Vagina (tissue), 2 donors: ENCODE measurements around the gene ABCA10. TPM values are rescaled to one million over a fixed set of nuclear protein-coding genes. Genes with fewer than 3 reads are reported as not detected.

Experiments used
- DNase-seq, 2 donors: peaks; one replicate each; pipeline ENCODE4 v3.0.0-alpha.2; 2017; ENCODE audit errors: extremely low spot score in 2 of 2
- H3K27ac ChIP-seq: fragments of 200-600 bp; sonication (generic); one replicate; pipeline ENCODE4 v1.5.1; 2019
- H3K27me3 ChIP-seq: fragments of 200-600 bp; sonication (generic); one replicate; pipeline ENCODE4 v1.5.1; 2019
- H3K36me3 ChIP-seq, 2 donors: fragments of 200-600 bp; sonication (generic); one replicate each; pipeline ENCODE4 v1.5.1; 2017 to 2019
- H3K4me1 ChIP-seq: fragments of 200-600 bp; sonication (generic); one replicate; pipeline ENCODE4 v1.5.1; 2019
- H3K4me3 ChIP-seq, 2 donors: fragments of 200-600 bp; sonication (generic); 1 replicate in 1 of 2; 2 replicates in 1 of 2; pipeline ENCODE4 v1.5.1; 2016 to 2019
- H3K9me3 ChIP-seq: fragments of 200-600 bp; sonication (generic); one replicate; pipeline ENCODE4 v1.5.1; 2019
- POLR2A ChIP-seq, 2 donors: fragments of 450-650 bp; IDR thresholded peaks; one replicate each; pipeline ENCODE4 v1.6.1; 2017; ENCODE audit warnings: antibody characterized with exemption in 2 of 2, mild to moderate bottlenecking in 2 of 2, moderate library complexity in 2 of 2
- POLR2AphosphoS5 ChIP-seq, 2 donors: sonication (generic); formaldehyde crosslinking; IDR thresholded peaks; one replicate each; pipeline ENCODE4 v1.9.0; 2017; ENCODE audit warnings: antibody characterized with exemption in 2 of 2, mild to moderate bottlenecking in 2 of 2, low read depth in 1 of 2; ENCODE audit not compliant: insufficient read depth in 1 of 2
- intact Hi-C: fragments of 100-400 bp; cut with DNase I; formaldehyde crosslinking; loops from one replicate; pipeline ENCODE4 v1.15.1; 2023
- total RNA-seq: library from RNA; depleted of rRNA; stranded (reverse); fragments of >200 nt; gene quantifications from one replicate; pipeline ENCODE4 v1.2.3, GENCODE V29; 2016
- TF ChIP-seq, protein P1 (sequence below), 3 experiments: fragments of 450-650 bp in 2 of 3; fragments of 200-600 bp in 1 of 3; sonication (generic) in 1 of 3; IDR thresholded peaks; one replicate each; pipeline ENCODE4 v1.5.1; 2017 to 2019; ENCODE audit warnings: antibody characterized with exemption in 3 of 3, mild to moderate bottlenecking in 2 of 3, moderate library complexity in 2 of 3

Gene ABCA10
- total RNA-seq, 1 donor from 2014 or later, result 32.2 TPM

DNA sequence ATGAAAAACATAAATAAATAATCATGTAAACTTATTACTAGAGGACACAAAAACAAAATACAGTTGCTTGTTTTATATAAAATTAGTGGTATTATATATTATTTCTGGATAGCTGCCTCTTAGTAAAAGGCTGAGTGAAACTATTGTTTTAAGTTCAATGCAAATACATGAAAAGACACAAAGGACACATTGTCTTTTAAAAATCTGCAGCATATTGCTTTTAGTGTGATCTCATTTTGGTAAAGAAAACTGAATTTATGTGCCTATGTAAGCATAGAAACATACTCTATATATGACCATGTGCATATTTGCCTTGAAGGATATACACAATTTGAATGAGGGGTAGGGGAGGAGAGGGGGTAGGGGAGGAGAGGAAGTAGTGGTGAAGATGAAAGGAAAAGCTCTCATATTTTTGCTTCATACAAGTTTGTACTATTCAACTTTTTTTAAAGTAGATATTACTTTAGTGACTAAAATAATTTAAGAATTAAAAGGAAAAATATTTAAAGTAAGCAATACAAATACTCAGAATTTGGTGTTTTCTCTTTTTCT is 5.8 kb downstream of the ABCA10 start:
- Histone ChIP-seq H3K4me3 (no peak overlapping the region), H3K27me3 (no peaks in the 10 kb centered on the region), H3K9me3 (no peaks in the 10 kb centered on the region), H3K4me1 (peaks cover 4% of the 10 kb centered on the region), H3K27ac (no peak overlapping the region), H3K36me3 (peaks cover 0 to 6% of the 10 kb centered on the region in 2 donors)
- TF ChIP-seq POLR2A (IDR thresholded peaks at IDR 0.05), result no peak
- TF ChIP-seq, protein P1, sequence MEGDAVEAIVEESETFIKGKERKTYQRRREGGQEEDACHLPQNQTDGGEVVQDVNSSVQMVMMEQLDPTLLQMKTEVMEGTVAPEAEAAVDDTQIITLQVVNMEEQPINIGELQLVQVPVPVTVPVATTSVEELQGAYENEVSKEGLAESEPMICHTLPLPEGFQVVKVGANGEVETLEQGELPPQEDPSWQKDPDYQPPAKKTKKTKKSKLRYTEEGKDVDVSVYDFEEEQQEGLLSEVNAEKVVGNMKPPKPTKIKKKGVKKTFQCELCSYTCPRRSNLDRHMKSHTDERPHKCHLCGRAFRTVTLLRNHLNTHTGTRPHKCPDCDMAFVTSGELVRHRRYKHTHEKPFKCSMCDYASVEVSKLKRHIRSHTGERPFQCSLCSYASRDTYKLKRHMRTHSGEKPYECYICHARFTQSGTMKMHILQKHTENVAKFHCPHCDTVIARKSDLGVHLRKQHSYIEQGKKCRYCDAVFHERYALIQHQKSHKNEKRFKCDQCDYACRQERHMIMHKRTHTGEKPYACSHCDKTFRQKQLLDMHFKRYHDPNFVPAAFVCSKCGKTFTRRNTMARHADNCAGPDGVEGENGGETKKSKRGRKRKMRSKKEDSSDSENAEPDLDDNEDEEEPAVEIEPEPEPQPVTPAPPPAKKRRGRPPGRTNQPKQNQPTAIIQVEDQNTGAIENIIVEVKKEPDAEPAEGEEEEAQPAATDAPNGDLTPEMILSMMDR (IDR thresholded peaks at IDR 0.05), result no peak
- TF ChIP-seq POLR2AphosphoS5 (IDR thresholded peaks at IDR 0.05; ENCODE audit: insufficient read depth in 1 of 2, low read depth in 1 of 2), result no peak
- intact Hi-C loops, result no loop called here
- no peak for DNase-seq

DNA sequence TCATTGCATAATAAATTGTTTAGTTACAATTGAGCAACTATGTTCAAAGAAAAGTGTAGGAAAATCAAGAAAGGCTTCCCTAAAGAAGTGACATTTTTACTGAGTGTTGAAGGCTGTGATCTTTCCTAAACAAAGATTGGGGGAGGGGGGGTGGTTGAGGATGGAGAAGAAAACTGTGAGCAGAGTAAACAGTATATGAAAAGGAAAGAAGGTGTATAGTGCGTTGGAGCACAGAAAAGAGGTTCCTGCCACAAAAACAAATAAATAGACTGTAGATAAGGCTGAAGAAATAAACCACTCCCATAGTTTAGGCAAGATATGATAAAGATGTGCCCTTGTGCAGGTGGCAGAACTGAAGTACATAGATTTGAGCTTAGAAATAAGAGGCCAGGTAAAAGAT is 8.5 kb downstream of the ABCA10 start:
- Histone ChIP-seq H3K9me3 (no peaks in the 10 kb centered on the region), H3K27ac (no peak overlapping the region), H3K4me1 (peaks cover 4% of the 10 kb centered on the region), H3K4me3 (no peak overlapping the region), H3K27me3 (no peaks in the 10 kb centered on the region), H3K36me3 (peaks cover 0 to 6% of the 10 kb centered on the region in 2 donors)
- TF ChIP-seq, protein P1 (IDR thresholded peaks at IDR 0.05), result no peak
- no peak for TF ChIP-seq POLR2A (IDR thresholded peaks at IDR 0.05)
- TF ChIP-seq POLR2AphosphoS5 (IDR thresholded peaks at IDR 0.05; ENCODE audit: insufficient read depth in 1 of 2, low read depth in 1 of 2), result no peak
- intact Hi-C loops, result no loop called here
- DNase-seq, result no peak

DNA sequence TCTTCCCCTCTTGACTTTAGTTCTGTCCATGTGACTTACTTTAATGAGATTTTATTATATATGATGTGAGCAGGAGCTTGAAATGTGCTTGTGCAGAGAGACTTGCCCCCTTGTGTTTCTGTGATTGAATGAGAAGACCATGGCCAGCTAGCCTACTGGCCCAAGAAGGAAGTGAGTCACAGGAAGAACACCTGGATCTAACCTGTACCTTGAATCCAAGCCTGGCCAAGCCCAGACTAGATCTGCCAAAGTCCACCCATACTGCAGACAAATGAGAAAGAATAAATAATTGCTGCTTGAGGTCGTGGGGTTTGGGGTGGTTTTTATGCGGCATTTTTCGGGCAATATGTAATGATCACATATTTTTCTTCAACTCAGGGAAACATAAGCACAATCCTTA is 9.6 kb downstream of the ABCA10 start:
- Histone ChIP-seq H3K9me3 (no peaks in the 10 kb centered on the region), H3K36me3 (peaks cover 0 to 6% of the 10 kb centered on the region in 2 donors), H3K27me3 (no peaks in the 10 kb centered on the region), H3K27ac (no peak overlapping the region), H3K4me3 (no peak overlapping the region), H3K4me1 (peaks cover 3% of the 10 kb centered on the region)
- intact Hi-C loops, result no loop called here
- DNase-seq, result no peak
- no peak for TF ChIP-seq POLR2A (IDR thresholded peaks at IDR 0.05)

GRCh38 chr17:69213059-69213813 is 15.4 kb downstream of the ABCA10 start:
- TF ChIP-seq POLR2AphosphoS5 (IDR thresholded peaks at IDR 0.05; ENCODE audit: insufficient read depth in 1 of 2, low read depth in 1 of 2) (no peak), POLR2A (IDR thresholded peaks at IDR 0.05) (no peak)
- TF ChIP-seq, protein P1 (IDR thresholded peaks at IDR 0.05), result no peak
- intact Hi-C loops, result no loop called here
- no peak overlapping the region for H3K27ac ChIP-seq
- DNase-seq, result no peak
- no peaks in the 10 kb centered on the region for H3K4me1 ChIP-seq
- H3K36me3 ChIP-seq, result peaks cover 0 to 4% of the 10 kb centered on the region in 2 donors
- H3K9me3 ChIP-seq, result no peaks in the 10 kb centered on the region
- no peak overlapping the region for H3K4me3 ChIP-seq
- no peaks in the 10 kb centered on the region for H3K27me3 ChIP-seq

GRCh38 chr17:69208640-69209039 is 20.0 kb downstream of the ABCA10 start:
- Histone ChIP-seq H3K27me3 (no peaks in the 10 kb centered on the region), H3K4me1 (no peaks in the 10 kb centered on the region), H3K4me3 (no peak overlapping the region), H3K27ac (no peak overlapping the region), H3K36me3 (peaks cover 0 to 4% of the 10 kb centered on the region in 2 donors), H3K9me3 (no peaks in the 10 kb centered on the region)
- TF ChIP-seq, protein P1 (IDR thresholded peaks at IDR 0.05), result no peak
- no peak for TF ChIP-seq POLR2A (IDR thresholded peaks at IDR 0.05)
- TF ChIP-seq POLR2AphosphoS5 (IDR thresholded peaks at IDR 0.05; ENCODE audit: insufficient read depth in 1 of 2, low read depth in 1 of 2), result no peak
- intact Hi-C loops, result no loop called here
- no peak for DNase-seq
